Prostate gland (tissue), 2 donors: Measurements from ENCODE around the gene NFASC. TPM values are rescaled to one million over a fixed set of nuclear protein-coding genes. Genes with fewer than 3 reads are reported as not detected.

Experiments used
- DNase-seq: peaks from one replicate; pipeline ENCODE4 v3.0.0-alpha.2; 2019; ENCODE audit warnings: low spot score
- H3K27ac ChIP-seq, 2 donors: fragments of 200-600 bp; sonication (generic); 2 replicates each; pipeline ENCODE4 v1.5.1; 2017 to 2019
- H3K27me3 ChIP-seq: fragments of 200-600 bp; sonication (generic); replicated peaks from 2 replicates; pipeline ENCODE4 v1.5.1; 2019; ENCODE audit not compliant: insufficient read depth
- H3K36me3 ChIP-seq, 2 donors: fragments of 200-600 bp; sonication (generic); 1 replicate in 1 of 2; 2 replicates in 1 of 2; pipeline versions ENCODE4 v1.5.1 to v1.8.1; 2017 to 2019
- H3K4me1 ChIP-seq: fragments of 200-600 bp; sonication (generic); replicated peaks from 2 replicates; pipeline ENCODE4 v1.5.1; 2019
- H3K4me3 ChIP-seq, 2 donors: fragments of 200-600 bp; sonication (generic); 2 replicates each; pipeline ENCODE4 v1.5.1; 2017 to 2019
- H3K9me3 ChIP-seq: fragments of 200-600 bp; sonication (generic); 2 replicates; pipeline ENCODE4 v1.5.1; 2017
- POLR2A ChIP-seq: fragments of 450-650 bp; IDR thresholded peaks from one replicate; pipeline ENCODE4 v1.6.1; 2016; ENCODE audit warnings: antibody characterized with exemption, mild to moderate bottlenecking
- POLR2AphosphoS5 ChIP-seq: sonication (generic); formaldehyde crosslinking; IDR thresholded peaks from one replicate; pipeline ENCODE4 v1.6.1; 2017; ENCODE audit warnings: antibody characterized with exemption
- WGBS: methylation state at CpG from one replicate; pipeline ENCODE4 v1.1.5; 2018; 5-methylcytosine and 5-hydroxymethylcytosine counted together
- intact Hi-C: fragments of 100-400 bp; cut with DNase I; formaldehyde crosslinking; loops from one replicate; pipeline ENCODE4 v1.14.2; 2022
- total RNA-seq, 2 donors: library from RNA; depleted of rRNA; stranded (reverse); fragments of >200 nt; gene quantifications; one replicate each; pipeline ENCODE4 v1.1.0, GENCODE V29; 2016
- TF ChIP-seq, protein P1 (sequence below), 4 experiments: fragments of 200-600 bp in 2 of 4; fragments of 450-650 bp in 2 of 4; sonication (generic) in 2 of 4; IDR thresholded peaks; 1 replicate in 3 of 4; 2 replicates in 1 of 4; pipeline ENCODE4 v1.5.1; 2016 to 2019; ENCODE audit warnings: antibody characterized with exemption in 4 of 4, mild to moderate bottlenecking in 2 of 4, moderate library complexity in 2 of 4

Gene NFASC
- total RNA-seq, 2 donors from 2014 or later = 3.7 to 13.2 TPM

DNA sequence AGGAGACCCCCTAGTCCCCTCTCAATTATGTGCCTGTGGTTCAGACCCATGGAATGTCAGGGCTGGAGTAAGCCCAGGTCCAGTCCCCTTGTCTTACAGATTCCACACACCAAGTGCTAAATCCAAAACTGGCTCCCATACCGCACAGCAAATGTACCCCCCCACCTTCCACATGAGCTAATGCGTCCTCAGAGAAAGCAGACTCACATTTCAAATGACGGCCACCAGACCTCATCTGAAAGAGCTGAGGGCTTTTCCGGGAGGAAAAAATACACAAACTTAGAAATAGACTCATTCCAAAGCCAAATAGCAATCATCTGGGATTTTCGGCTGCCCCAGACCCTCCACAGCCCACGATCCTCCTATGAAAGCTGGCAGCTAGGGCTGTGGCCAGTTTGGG is 159.6 kb downstream of the NFASC start:
- 77% methylated on average over 6 of the region's 6 CpGs for WGBS
- intact Hi-C loops = no loop called here
- Histone ChIP-seq H3K9me3 (no peaks in the 10 kb centered on the region), H3K36me3 (no peaks in the 10 kb centered on the region), H3K27ac (no peak overlapping the region), H3K27me3 (no peaks in the 10 kb centered on the region), H3K4me1 (no peaks in the 10 kb centered on the region), H3K4me3 (no peak overlapping the region)
- no peak for TF ChIP-seq POLR2AphosphoS5
- TF ChIP-seq POLR2A = no peak
- TF ChIP-seq, protein P1, sequence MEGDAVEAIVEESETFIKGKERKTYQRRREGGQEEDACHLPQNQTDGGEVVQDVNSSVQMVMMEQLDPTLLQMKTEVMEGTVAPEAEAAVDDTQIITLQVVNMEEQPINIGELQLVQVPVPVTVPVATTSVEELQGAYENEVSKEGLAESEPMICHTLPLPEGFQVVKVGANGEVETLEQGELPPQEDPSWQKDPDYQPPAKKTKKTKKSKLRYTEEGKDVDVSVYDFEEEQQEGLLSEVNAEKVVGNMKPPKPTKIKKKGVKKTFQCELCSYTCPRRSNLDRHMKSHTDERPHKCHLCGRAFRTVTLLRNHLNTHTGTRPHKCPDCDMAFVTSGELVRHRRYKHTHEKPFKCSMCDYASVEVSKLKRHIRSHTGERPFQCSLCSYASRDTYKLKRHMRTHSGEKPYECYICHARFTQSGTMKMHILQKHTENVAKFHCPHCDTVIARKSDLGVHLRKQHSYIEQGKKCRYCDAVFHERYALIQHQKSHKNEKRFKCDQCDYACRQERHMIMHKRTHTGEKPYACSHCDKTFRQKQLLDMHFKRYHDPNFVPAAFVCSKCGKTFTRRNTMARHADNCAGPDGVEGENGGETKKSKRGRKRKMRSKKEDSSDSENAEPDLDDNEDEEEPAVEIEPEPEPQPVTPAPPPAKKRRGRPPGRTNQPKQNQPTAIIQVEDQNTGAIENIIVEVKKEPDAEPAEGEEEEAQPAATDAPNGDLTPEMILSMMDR (IDR thresholded peaks at IDR 0.05) = no peak
- no peak for DNase-seq

DNA sequence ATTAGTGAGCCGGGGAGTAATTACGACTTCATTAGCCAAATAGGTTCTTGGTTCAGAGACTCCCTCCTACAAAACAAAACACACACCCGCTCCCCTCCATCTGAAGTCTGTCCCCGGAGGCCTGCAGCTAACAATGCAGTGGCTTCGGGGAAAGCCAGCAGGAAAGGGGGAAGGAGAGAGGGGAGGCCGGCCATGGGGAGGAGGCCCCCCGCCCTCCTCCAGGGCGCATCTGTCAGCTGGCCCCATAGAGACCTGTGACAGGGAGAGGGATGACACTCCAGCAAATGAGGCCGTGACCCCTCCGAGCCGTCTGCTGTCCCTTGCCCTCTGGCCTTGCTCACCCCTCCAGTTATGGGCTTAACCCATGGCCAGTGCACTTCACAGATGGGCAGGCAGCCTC is 160.2 kb downstream of the NFASC start:
- Histone ChIP-seq H3K27me3 (no peaks in the 10 kb centered on the region), H3K9me3 (no peaks in the 10 kb centered on the region), H3K36me3 (no peaks in the 10 kb centered on the region), H3K4me3 (no peak overlapping the region), H3K4me1 (no peaks in the 10 kb centered on the region), H3K27ac (no peak overlapping the region)
- DNase-seq = no peak
- intact Hi-C loops = no loop called here
- TF ChIP-seq POLR2AphosphoS5 (no peak), POLR2A (no peak)
- TF ChIP-seq, protein P1 (IDR thresholded peaks at IDR 0.05) = no peak
- WGBS = 73% methylated on average over 11 of the region's 11 CpGs

GRCh38 chr1:205032508-205032907 is 161.8 kb downstream of the NFASC start:
- intact Hi-C loops = no loop called here
- 84% methylated on average over 7 of the region's 7 CpGs for WGBS
- Histone ChIP-seq H3K27ac (no peak overlapping the region), H3K27me3 (no peaks in the 10 kb centered on the region), H3K36me3 (no peaks in the 10 kb centered on the region), H3K4me3 (no peak overlapping the region), H3K4me1 (no peaks in the 10 kb centered on the region), H3K9me3 (no peaks in the 10 kb centered on the region)
- DNase-seq = no peak
- TF ChIP-seq POLR2A = no peak
- TF ChIP-seq, protein P1 (IDR thresholded peaks at IDR 0.05) = no peak
- TF ChIP-seq POLR2AphosphoS5 = no peak

DNA sequence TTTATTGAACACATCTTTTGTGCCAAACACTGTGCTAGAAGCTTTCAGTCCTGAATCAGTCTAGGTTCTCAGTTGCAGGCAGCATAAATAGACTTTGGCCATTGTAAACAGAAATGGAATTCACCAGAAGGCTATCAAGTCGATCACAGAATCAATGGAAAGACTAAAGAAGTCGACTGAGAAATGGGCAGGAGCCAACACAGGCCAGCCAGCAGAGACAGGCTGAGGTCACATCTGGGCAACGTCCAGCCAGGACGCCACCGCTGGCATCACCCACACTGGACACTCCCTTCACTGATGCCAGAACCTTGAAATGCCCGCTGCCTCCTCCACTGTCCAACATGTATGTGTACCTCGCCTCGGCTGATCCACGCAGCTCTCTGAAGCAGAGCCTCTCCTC is 166.9 kb downstream of the NFASC start:
- H3K4me1 ChIP-seq = no peaks in the 10 kb centered on the region
- 83% methylated on average over 9 of the region's 9 CpGs for WGBS
- H3K4me3 ChIP-seq = no peak overlapping the region
- no peak overlapping the region for H3K27ac ChIP-seq
- peaks cover 5% of the 10 kb centered on the region for H3K27me3 ChIP-seq
- H3K9me3 ChIP-seq = no peaks in the 10 kb centered on the region
- TF ChIP-seq POLR2AphosphoS5 (no peak), POLR2A (no peak)
- TF ChIP-seq, protein P1 (IDR thresholded peaks at IDR 0.05) = no peak
- DNase-seq = no peak
- intact Hi-C loops = no loop called here
- H3K36me3 ChIP-seq = no peaks in the 10 kb centered on the region

DNA sequence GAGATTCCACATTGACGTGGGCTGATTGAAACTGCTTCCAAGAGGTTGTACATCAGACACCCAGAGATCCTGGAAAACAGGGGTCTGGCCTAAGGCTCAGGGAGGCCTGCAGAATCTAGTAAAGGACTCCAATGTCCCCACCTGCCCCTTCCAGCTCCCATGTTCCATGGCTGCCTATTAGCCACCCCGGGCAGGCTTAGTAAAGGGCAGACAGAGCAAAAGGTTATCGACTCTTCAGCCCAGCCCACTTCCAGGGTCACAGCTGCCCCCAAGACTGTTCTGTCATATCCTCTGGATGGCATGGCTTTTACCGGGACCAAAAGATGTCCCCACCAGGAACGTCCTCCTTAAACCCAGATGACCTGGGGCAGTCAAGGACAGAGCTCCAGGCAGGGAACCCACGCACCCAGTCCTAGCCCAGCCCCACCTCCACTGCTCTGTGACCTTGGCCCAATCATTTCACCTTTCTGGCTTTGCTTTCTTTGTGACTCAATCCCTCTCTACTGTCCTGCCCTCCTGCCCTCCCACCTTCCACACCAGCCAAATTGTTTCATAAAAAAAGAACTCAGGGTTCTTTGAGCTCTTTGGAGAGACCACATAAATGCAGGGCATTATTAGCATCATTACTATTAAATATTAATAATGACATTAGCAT is 167.6 kb downstream of the NFASC start:
- WGBS = 88% methylated on average over 6 of the region's 6 CpGs
- no peak overlapping the region for H3K4me3 ChIP-seq
- no peaks in the 10 kb centered on the region for H3K36me3 ChIP-seq
- intact Hi-C loops = no loop called here
- DNase-seq = no peak
- peaks cover 12% of the 10 kb centered on the region for H3K27me3 ChIP-seq
- TF ChIP-seq POLR2AphosphoS5 (no peak), POLR2A (no peak)
- TF ChIP-seq, protein P1 (IDR thresholded peaks at IDR 0.05) = no peak
- H3K4me1 ChIP-seq = no peaks in the 10 kb centered on the region
- H3K27ac ChIP-seq = no peak overlapping the region
- no peaks in the 10 kb centered on the region for H3K9me3 ChIP-seq
